ENCODE measurements around the gene DESI2.
"Not testable (repeated sequence)": the region's sequence is repeated elsewhere in the genome, so short reads cannot be mapped to it uniquely, and the experiment has no call there.

The DESI2 gene

GRCh38 chr1:244735404-244735803 is 82.5 kb downstream of the DESI2 start:
- H3K4me3 ChIP-seq (ENCODE audit: low read depth, low read length): no peak overlapping the region
- TF ChIP-seq CTCF (IDR thresholded peaks at IDR 0.05; ENCODE audit: control insufficient read depth, extremely low read depth, insufficient read depth): no peak
- no peak for DNase-seq (ENCODE audit: low read depth)

- TF ChIP-seq CTCF (IDR thresholded peaks at IDR 0.05; ENCODE audit: control insufficient read depth, extremely low read depth, insufficient read depth): no peak
- H3K4me3 ChIP-seq (ENCODE audit: low read depth, low read length): no peak overlapping the region
- DNase-seq (ENCODE audit: low read depth): no peak
These were observed 83.1 kb downstream of the DESI2 start for GRCh38 chr1:244735876-244736561.

- DNase-seq (ENCODE audit: low read depth); H3K4me3 ChIP-seq (ENCODE audit: low read depth, low read length): not testable (repeated sequence)
These were observed 86.2 kb downstream of the DESI2 start for GRCh38 chr1:244739140-244739539.

GRCh38 chr1:244740027-244740617 is 87.2 kb downstream of the DESI2 start:
- not testable (repeated sequence) for DNase-seq (ENCODE audit: low read depth); H3K4me3 ChIP-seq (ENCODE audit: low read depth, low read length)

GRCh38 chr1:244741692-244742091 is 88.8 kb downstream of the DESI2 start:
- H3K4me3 ChIP-seq (ENCODE audit: low read depth, low read length): no peak overlapping the region
- no peak for TF ChIP-seq CTCF (IDR thresholded peaks at IDR 0.05; ENCODE audit: control insufficient read depth, extremely low read depth, insufficient read depth)
- no peak for DNase-seq (ENCODE audit: low read depth)

GRCh38 chr1:244749230-244750016 is 96.5 kb downstream of the DESI2 start:
- no peak for TF ChIP-seq CTCF (IDR thresholded peaks at IDR 0.05; ENCODE audit: control insufficient read depth, extremely low read depth, insufficient read depth)
- H3K4me3 ChIP-seq (ENCODE audit: low read depth, low read length): no peak overlapping the region
- DNase-seq (ENCODE audit: low read depth): no peak

- H3K4me3 ChIP-seq (ENCODE audit: low read depth, low read length): no peak overlapping the region
- no peak for TF ChIP-seq CTCF (IDR thresholded peaks at IDR 0.05; ENCODE audit: control insufficient read depth, extremely low read depth, insufficient read depth)
- DNase-seq (ENCODE audit: low read depth): no peak
These were observed 98.5 kb downstream of the DESI2 start for GRCh38 chr1:244751271-244751895.
